B cell (primary cell): ENCODE data around the gene THRB. TPM values are rescaled to one million over a fixed set of nuclear protein-coding genes. Genes with fewer than 3 reads are reported as not detected.

Experiments used
- ATAC-seq: fragments of 200-7000 bp; cut with Tn5 transposase; one replicate; pipeline ENCODE4 v1.10.0; 2021; ENCODE audit warnings: low read depth, mild to moderate bottlenecking, moderate number of reproducible peaks, moderate library complexity
- CTCF ChIA-PET: fragments of 350-600 bp; sonication (Branson Sonifier 250); formaldehyde crosslinking; loops from one replicate; lab custom pipeline; 2021; ENCODE audit warnings: antibody characterized with exemption, inconsistent platforms; lab: Charles Lee
- POLR2A ChIA-PET: fragments of 350-600 bp; sonication (Branson Sonifier 250); formaldehyde crosslinking; loops from one replicate; lab custom pipeline; 2021; ENCODE audit warnings: antibody characterized with exemption; lab: Charles Lee
- DNase-seq: peaks from one replicate; pipeline ENCODE4 v3.0.0; 2013
- H2AFZ ChIP-seq: 2 replicates; pipeline ENCODE4 v1.6.1; 2012; ENCODE audit warnings: mild to moderate bottlenecking, low read depth, low read length; ENCODE audit not compliant: insufficient read depth, poor library complexity, severe bottlenecking
- H3K27ac ChIP-seq, 2 donors: 1 replicate in 1 of 2; 2 replicates in 1 of 2; pipeline ENCODE4 v1.5.1; 2012 to 2013; ENCODE audit warnings: low read length in 2 of 2, mild to moderate bottlenecking in 2 of 2, moderate library complexity in 1 of 2
- H3K27me3 ChIP-seq, 4 experiments: fragments of 200-600 bp in 1 of 4; sonication (generic) in 1 of 4; replicated peaks in 1 of 4; 1 replicate in 2 of 4; 2 replicates in 2 of 4; pipeline versions ENCODE4 v1.6.1 to v1.7.0; 2013 to 2016; ENCODE audit warnings: low read length in 3 of 4, mild to moderate bottlenecking in 2 of 4, mixed read lengths in 1 of 4, moderate library complexity in 1 of 4; ENCODE audit not compliant: insufficient read depth in 4 of 4, control insufficient read depth in 3 of 4; ENCODE audit errors: control extremely low read depth in 1 of 4
- H3K36me3 ChIP-seq, 2 experiments: replicated peaks in 1 of 2; 1 replicate in 1 of 2; 2 replicates in 1 of 2; pipeline versions ENCODE4 v1.6.1 to v1.7.1; 2013; ENCODE audit warnings: low read length in 1 of 2; ENCODE audit not compliant: insufficient read depth in 2 of 2, control insufficient read depth in 1 of 2; ENCODE audit errors: control extremely low read depth in 1 of 2, extremely low read depth in 1 of 2
- H3K4me1 ChIP-seq, 2 donors: fragments of 200-600 bp in 1 of 2; sonication (generic) in 1 of 2; 1 replicate in 1 of 2; 2 replicates in 1 of 2; pipeline versions ENCODE4 v1.5.1 to v1.6.1; 2013 to 2017; ENCODE audit warnings: low read length in 2 of 2; ENCODE audit not compliant: control insufficient read depth in 2 of 2, insufficient read depth in 2 of 2
- H3K4me2 ChIP-seq: replicated peaks from 2 replicates; pipeline ENCODE3; 2012; ENCODE audit warnings: mild to moderate bottlenecking, low read depth, low read length; ENCODE audit not compliant: poor library complexity, severe bottlenecking
- H3K4me3 ChIP-seq, 5 experiments: fragments of 200-600 bp in 1 of 5; sonication (generic) in 1 of 5; 1 replicate in 3 of 5; 2 replicates in 2 of 5; pipeline versions ENCODE4 v1.5.1 to v1.7.0; 2011 to 2016; ENCODE audit warnings: low read length in 4 of 5, mild to moderate bottlenecking in 4 of 5, low read depth in 2 of 5, control low read depth in 1 of 5, moderate library complexity in 1 of 5; ENCODE audit not compliant: insufficient read depth in 1 of 5; ENCODE audit errors: control extremely low read depth in 1 of 5, extremely low read depth in 1 of 5
- H3K79me2 ChIP-seq: fragments of 200-600 bp; sonication (generic); one replicate; pipeline ENCODE4 v1.6.0; 2016; ENCODE audit warnings: low read length; ENCODE audit not compliant: control insufficient read depth, insufficient read depth
- H3K9ac ChIP-seq: fragments of 200-600 bp; sonication (generic); 2 replicates; pipeline ENCODE4 v1.6.1; 2017; ENCODE audit warnings: mild to moderate bottlenecking, low read length, moderate library complexity
- H3K9me3 ChIP-seq, 3 donors: one replicate each; pipeline versions ENCODE4 v1.6.1 to v1.7.1; 2013; ENCODE audit warnings: low read length in 2 of 3; ENCODE audit not compliant: control insufficient read depth in 2 of 3, insufficient read depth in 1 of 3; ENCODE audit errors: control extremely low read depth in 1 of 3
- H4K20me1 ChIP-seq: 2 replicates; pipeline ENCODE4 v1.6.0; 2012; ENCODE audit warnings: mild to moderate bottlenecking, low read length; ENCODE audit not compliant: insufficient read depth, control insufficient read depth, poor library complexity, severe bottlenecking
- H3K27ac Mint-ChIP-seq: one replicate; pipeline ENCODE4 v1.8.0; 2021; ENCODE audit warnings: mixed read lengths
- H3K27me3 Mint-ChIP-seq: one replicate; pipeline ENCODE4 v1.8.0; 2021; ENCODE audit warnings: mixed read lengths
- H3K4me1 Mint-ChIP-seq: one replicate; pipeline ENCODE4 v1.8.0; 2021; ENCODE audit warnings: mixed read lengths
- H3K4me3 Mint-ChIP-seq: one replicate; pipeline ENCODE4 v1.8.0; 2021; ENCODE audit warnings: mixed read lengths
- H3K9me3 Mint-ChIP-seq: one replicate; pipeline ENCODE4 v1.8.0; 2022; ENCODE audit warnings: mixed read lengths; ENCODE audit not compliant: insufficient read depth
- EZH2 ChIP-seq: IDR thresholded peaks from 2 replicates; pipeline ENCODE4 v1.6.1; 2012; ENCODE audit warnings: borderline replicate concordance, low read depth, mild to moderate bottlenecking, moderate library complexity, low read length; ENCODE audit not compliant: insufficient read depth, poor library complexity, severe bottlenecking
- WGBS: methylation state at CpG from one replicate; pipeline ENCODE4 v1.1.5; 2013; ENCODE audit warnings: missing lambda C conversion rate; ENCODE audit not compliant: insufficient coverage; 5-methylcytosine and 5-hydroxymethylcytosine counted together
- intact Hi-C: fragments of 100-400 bp; cut with micrococcal nuclease; formaldehyde crosslinking; loops from one replicate; pipeline ENCODE4 v1.10.0; 2022
- polyA plus RNA-seq: library from polyadenylated mRNA; depleted of rRNA; stranded (reverse); fragments of >200 nt; gene quantifications from 2 replicates; pipeline ENCODE4 v1.2.3, GENCODE V29; 2012
- total RNA-seq, 2 donors: library from RNA; stranded (reverse); fragments of 120-200 nt in 1 of 2; gene quantifications; 1 replicate in 1 of 2; 2 replicates in 1 of 2; pipeline versions ENCODE4 v1.2.3 to v1.2.4, GENCODE V29; 2013 to 2022
- TF ChIP-seq, protein P1 (sequence below): fragments of 200-600 bp; IDR thresholded peaks from one replicate; pipeline ENCODE4 v1.8.0; 2022; ENCODE audit warnings: antibody characterized with exemption, mild to moderate bottlenecking

The THRB gene
- total and polyA plus RNA-seq, 2 donors (not counting 1 experiment from before 2014, with no cell fraction given): 0.86 to 1.8 TPM

DNA sequence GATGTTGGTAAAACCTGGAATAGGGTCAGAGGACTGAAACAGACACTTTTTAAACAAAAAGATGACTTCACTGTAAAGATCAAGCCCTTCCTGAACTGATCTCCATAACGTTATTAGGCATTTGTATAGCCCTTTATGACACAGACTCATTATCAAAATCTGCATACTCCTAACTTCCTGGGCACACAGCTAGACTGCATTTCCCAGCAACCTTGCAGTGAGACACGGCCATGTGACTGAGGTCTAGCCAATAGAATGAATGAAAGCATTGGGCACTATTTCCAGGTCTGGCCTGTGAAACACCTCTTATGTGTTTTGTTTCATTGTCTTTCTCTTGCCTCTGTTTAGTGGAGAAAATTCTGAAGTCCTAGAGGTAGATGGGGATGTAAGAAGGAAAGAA, 279.1 kb downstream of the THRB start:
- DNase-seq: no peak
- Histone ChIP-seq H3K9ac (no peak overlapping the region), H4K20me1 (no peaks in the 10 kb centered on the region), H3K4me1 (no peaks in the 10 kb centered on the region), H3K4me2 (no peak overlapping the region), H3K36me3 (no peaks in the 10 kb centered on the region), H3K79me2 (no peaks in the 10 kb centered on the region), H3K9me3 (no peaks in the 10 kb centered on the region), H3K27ac (no peak overlapping the region), H2AFZ (no peak overlapping the region), H3K27me3 (no peaks in the 10 kb centered on the region), H3K4me3 (no peak overlapping the region)
- ATAC-seq: no peak
- Mint-ChIP-seq H3K9me3 (no peaks in the 10 kb centered on the region), H3K4me1 (no peaks in the 10 kb centered on the region), H3K27ac (no peak overlapping the region), H3K27me3 (peaks cover 8% of the 10 kb centered on the region), H3K4me3 (no peak overlapping the region)
- POLR2A ChIA-PET: no interaction called here
- TF ChIP-seq, protein P1, sequence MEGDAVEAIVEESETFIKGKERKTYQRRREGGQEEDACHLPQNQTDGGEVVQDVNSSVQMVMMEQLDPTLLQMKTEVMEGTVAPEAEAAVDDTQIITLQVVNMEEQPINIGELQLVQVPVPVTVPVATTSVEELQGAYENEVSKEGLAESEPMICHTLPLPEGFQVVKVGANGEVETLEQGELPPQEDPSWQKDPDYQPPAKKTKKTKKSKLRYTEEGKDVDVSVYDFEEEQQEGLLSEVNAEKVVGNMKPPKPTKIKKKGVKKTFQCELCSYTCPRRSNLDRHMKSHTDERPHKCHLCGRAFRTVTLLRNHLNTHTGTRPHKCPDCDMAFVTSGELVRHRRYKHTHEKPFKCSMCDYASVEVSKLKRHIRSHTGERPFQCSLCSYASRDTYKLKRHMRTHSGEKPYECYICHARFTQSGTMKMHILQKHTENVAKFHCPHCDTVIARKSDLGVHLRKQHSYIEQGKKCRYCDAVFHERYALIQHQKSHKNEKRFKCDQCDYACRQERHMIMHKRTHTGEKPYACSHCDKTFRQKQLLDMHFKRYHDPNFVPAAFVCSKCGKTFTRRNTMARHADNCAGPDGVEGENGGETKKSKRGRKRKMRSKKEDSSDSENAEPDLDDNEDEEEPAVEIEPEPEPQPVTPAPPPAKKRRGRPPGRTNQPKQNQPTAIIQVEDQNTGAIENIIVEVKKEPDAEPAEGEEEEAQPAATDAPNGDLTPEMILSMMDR: no peak
- TF ChIP-seq EZH2: no peak
- CTCF ChIA-PET: no interaction called here
- intact Hi-C loops: no loop called here
- WGBS: 100% methylated on average over 2 of the region's 2 CpGs

DNA sequence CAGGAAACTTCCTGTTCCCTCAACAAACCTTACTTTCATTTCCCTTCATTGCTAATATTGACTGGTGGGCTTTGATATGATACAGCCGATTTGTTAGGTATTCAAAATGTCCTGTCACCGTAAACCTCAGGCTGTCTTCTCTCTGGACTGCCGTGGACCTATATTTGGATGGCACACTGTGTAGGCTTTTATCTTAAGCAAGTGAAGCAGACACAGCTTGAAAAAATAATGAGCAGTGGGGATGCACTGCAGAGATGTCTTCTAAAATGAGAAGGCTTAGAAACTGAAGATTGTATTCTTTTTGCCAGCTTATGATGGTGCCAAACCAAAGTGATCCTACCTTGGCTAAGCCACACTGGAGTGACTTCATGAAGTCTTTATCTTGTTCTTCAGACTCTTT, 283.3 kb downstream of the THRB start:
- no peak overlapping the region for H3K4me2 ChIP-seq
- no peaks in the 10 kb centered on the region for H3K9me3 ChIP-seq
- no peaks in the 10 kb centered on the region for H3K36me3 ChIP-seq
- DNase-seq (no peak), ATAC-seq (no peak)
- ChIA-PET CTCF (no interaction called here), POLR2A (no interaction called here)
- no peaks in the 10 kb centered on the region for H3K27me3 ChIP-seq
- no peak overlapping the region for H3K27ac ChIP-seq
- no peak overlapping the region for H3K4me3 ChIP-seq
- intact Hi-C loops: no loop called here
- H3K9ac ChIP-seq: no peak overlapping the region
- H3K4me1 ChIP-seq: no peaks in the 10 kb centered on the region
- no peaks in the 10 kb centered on the region for H3K79me2 ChIP-seq
- WGBS: 84% methylated on average over 3 of the region's 3 CpGs
- no peak overlapping the region for H2AFZ ChIP-seq
- TF ChIP-seq, protein P1: no peak
- TF ChIP-seq EZH2: no peak
- no peak overlapping the region for H3K4me3 Mint-ChIP-seq
- no peaks in the 10 kb centered on the region for H3K9me3 Mint-ChIP-seq
- no peak overlapping the region for H3K27ac Mint-ChIP-seq
- H3K4me1 Mint-ChIP-seq: no peaks in the 10 kb centered on the region
- no peaks in the 10 kb centered on the region for H4K20me1 ChIP-seq
- peaks cover 13% of the 10 kb centered on the region for H3K27me3 Mint-ChIP-seq
